Measurements from ENCODE around the gene SUPT4H1. TPM values are rescaled to one million over a fixed set of nuclear protein-coding genes. Genes with fewer than 3 reads are reported as not detected.
A peak's percentile ranks its signal among the peaks of the same experiment; 100 is the strongest.

SUPT4H1 gene
- total RNA-seq, 1 donor from 2014 or later, result 55.2 TPM

GRCh38 chr17:58328195-58329034 lies 23.6 kb downstream of the SUPT4H1 start, which contains the start of gene TSPOAP1:
Gene TSPOAP1, minus strand, starts transcription at chr17:58328795. Its CDS starts 875 bp downstream, at chr17:58327920.
- TF ChIP-seq CTCF (IDR thresholded peaks at IDR 0.05; ENCODE audit: borderline replicate concordance), result no peak
- H3K4me1 ChIP-seq, result peaks cover 17% of the 10 kb centered on the region
- H3K36me3 ChIP-seq, result no peaks in the 10 kb centered on the region
- H3K4me3 ChIP-seq, result no peak within 1 kb of the TSS
- H3K9me3 ChIP-seq (replicated peaks), result no peaks in the 10 kb centered on the region
- intact Hi-C loops (cut with micrococcal nuclease), result no loop called here
- H3K27me3 ChIP-seq (ENCODE audit: low read depth), result peaks cover 94% of the 10 kb centered on the region
- no peak within 1 kb of the TSS for H3K27ac ChIP-seq (replicated peaks)
- DNase-seq, result peak; percentile 19

- TF ChIP-seq CTCF (IDR thresholded peaks at IDR 0.05; ENCODE audit: borderline replicate concordance), result no peak
- no peak overlapping the region for H3K27ac ChIP-seq (replicated peaks)
Measured at GRCh38 chr17:58327363-58328194, 24.4 kb downstream of the SUPT4H1 start.

GRCh38 chr17:58326609-58327362 lies 25.2 kb downstream of the SUPT4H1 start:
- peaks cover 78% of the 10 kb centered on the region for H3K27me3 ChIP-seq (ENCODE audit: low read depth)
- intact Hi-C loops (cut with micrococcal nuclease), result no loop called here
- no peak for TF ChIP-seq CTCF (IDR thresholded peaks at IDR 0.05; ENCODE audit: borderline replicate concordance)
- H3K9me3 ChIP-seq (replicated peaks), result no peaks in the 10 kb centered on the region
- no peak overlapping the region for H3K4me3 ChIP-seq
- H3K4me1 ChIP-seq, result peaks cover 18% of the 10 kb centered on the region
- H3K27ac ChIP-seq (replicated peaks), result no peak overlapping the region
- DNase-seq, result no peak
- H3K36me3 ChIP-seq, result no peaks in the 10 kb centered on the region

More at GRCh38 chr17:58327363-58328194, 24.4 kb downstream of the SUPT4H1 start:
- intact Hi-C loops (cut with micrococcal nuclease), result no loop called here
- H3K9me3 ChIP-seq (replicated peaks), result no peaks in the 10 kb centered on the region
- H3K4me3 ChIP-seq, result no peak overlapping the region
- no peaks in the 10 kb centered on the region for H3K36me3 ChIP-seq
- no peak for DNase-seq
- H3K4me1 ChIP-seq, result peaks cover 18% of the 10 kb centered on the region
- peaks cover 86% of the 10 kb centered on the region for H3K27me3 ChIP-seq (ENCODE audit: low read depth)

- intact Hi-C loops (cut with micrococcal nuclease), result no loop called here
Measured at GRCh38 chr17:58325976-58326468, 26.0 kb downstream of the SUPT4H1 start.

More at GRCh38 chr17:58325976-58326468, 26.0 kb downstream of the SUPT4H1 start:
- H3K4me1 ChIP-seq, result peaks cover 18% of the 10 kb centered on the region
- no peak overlapping the region for H3K4me3 ChIP-seq
- H3K27ac ChIP-seq (replicated peaks), result no peak overlapping the region
- no peak for TF ChIP-seq CTCF (IDR thresholded peaks at IDR 0.05; ENCODE audit: borderline replicate concordance)
- no peak for DNase-seq
- no peaks in the 10 kb centered on the region for H3K36me3 ChIP-seq
- peaks cover 73% of the 10 kb centered on the region for H3K27me3 ChIP-seq (ENCODE audit: low read depth)
- H3K9me3 ChIP-seq (replicated peaks), result no peaks in the 10 kb centered on the region
